Neural progenitor cell (in vitro differentiated cells): ENCODE results near the gene FAM32A. TPM values are rescaled to one million over a fixed set of nuclear protein-coding genes. Genes with fewer than 3 reads are reported as not detected.

ENCODE experiments used
- DNase-seq: peaks from one replicate; pipeline ENCODE4 v3.0.0-alpha.2; 2016; ENCODE audit warnings: low spot score
- H2AFZ ChIP-seq: fragments of 200-600 bp; sonication (generic); replicated peaks from 2 replicates; pipeline ENCODE4 v1.6.1; 2016; ENCODE audit warnings: antibody characterized with exemption
- H3F3A ChIP-seq: fragments of 200-600 bp; sonication (generic); 2 replicates; pipeline ENCODE4 v1.6.1; 2016; ENCODE audit warnings: antibody characterized with exemption, low read depth
- H3K27ac ChIP-seq: fragments of 200-600 bp; sonication (generic); 2 replicates; pipeline ENCODE4 v1.5.1; 2016; ENCODE audit warnings: mild to moderate bottlenecking
- H3K27me3 ChIP-seq: fragments of 200-600 bp; sonication (generic); 2 replicates; pipeline ENCODE4 v1.6.1; 2016; ENCODE audit warnings: mild to moderate bottlenecking, moderate library complexity
- H3K36me3 ChIP-seq: fragments of 200-600 bp; sonication (generic); 2 replicates; pipeline ENCODE4 v1.5.1; 2016
- H3K4me1 ChIP-seq: fragments of 200-600 bp; sonication (generic); 2 replicates; pipeline ENCODE4 v1.6.1; 2016; ENCODE audit warnings: mixed run types
- H3K4me2 ChIP-seq: fragments of 200-600 bp; sonication (generic); 2 replicates; pipeline ENCODE4 v1.6.1; 2016
- H3K4me3 ChIP-seq: fragments of 200-600 bp; sonication (generic); 2 replicates; pipeline ENCODE4 v1.5.1; 2016
- H3K79me2 ChIP-seq: fragments of 200-600 bp; sonication (generic); 2 replicates; pipeline ENCODE4 v1.6.1; 2016; ENCODE audit warnings: low read depth
- H3K9ac ChIP-seq: fragments of 200-600 bp; sonication (generic); 2 replicates; pipeline ENCODE4 v1.6.1; 2016
- H3K9me3 ChIP-seq: fragments of 200-600 bp; sonication (generic); 2 replicates; pipeline ENCODE4 v1.5.1; 2016; ENCODE audit warnings: low read depth
- H4K20me1 ChIP-seq: fragments of 200-600 bp; sonication (generic); 2 replicates; pipeline ENCODE4 v1.6.1; 2016; ENCODE audit warnings: low read depth
- H3K27ac Mint-ChIP-seq: 3 replicates; pipeline ENCODE4 v1.8.0; 2021; ENCODE audit warnings: mixed read lengths
- H3K27me3 Mint-ChIP-seq: 2 replicates; pipeline ENCODE4 v1.8.0; 2022; ENCODE audit warnings: low read depth, mild to moderate bottlenecking, inconsistent platforms, moderate library complexity, mixed read lengths; ENCODE audit not compliant: insufficient read depth
- H3K36me3 Mint-ChIP-seq: 3 replicates; pipeline ENCODE4 v1.8.0; 2021; ENCODE audit warnings: mixed read lengths
- H3K4me1 Mint-ChIP-seq: 3 replicates; pipeline ENCODE4 v1.8.0; 2021; ENCODE audit warnings: mixed read lengths
- H3K4me3 Mint-ChIP-seq: 3 replicates; pipeline ENCODE4 v1.8.0; 2021; ENCODE audit warnings: mild to moderate bottlenecking, moderate library complexity, mixed read lengths
- H3K9me3 Mint-ChIP-seq: 3 replicates; pipeline ENCODE4 v1.8.0; 2020; ENCODE audit warnings: mixed read lengths
- CTCF ChIP-seq: fragments of 200-600 bp; sonication (generic); IDR thresholded peaks from 2 replicates; pipeline ENCODE4 v1.5.1; 2017; ENCODE audit warnings: antibody characterized with exemption, mild to moderate bottlenecking
- EZH2 ChIP-seq: fragments of 200-600 bp; sonication (generic); IDR thresholded peaks from 2 replicates; pipeline ENCODE4 v1.6.1; 2017; ENCODE audit warnings: antibody characterized with exemption, mild to moderate bottlenecking, moderate library complexity
- EZH2phosphoT487 ChIP-seq: fragments of 200-600 bp; sonication (generic); IDR thresholded peaks from 2 replicates; pipeline ENCODE4 v1.6.1; 2017; ENCODE audit warnings: antibody characterized with exemption
- total RNA-seq: library from RNA; depleted of rRNA; stranded (reverse); fragments of >200 nt; gene quantifications from 2 replicates; pipeline ENCODE4 v1.2.3, GENCODE V29; 2015; ENCODE audit warnings: low replicate concordance

The FAM32A gene
- total RNA-seq, 1 donor from 2014 or later, result 139 TPM

GRCh38 chr19:16155128-16155527 is 30.1 kb upstream of the FAM32A start:
- Histone ChIP-seq H4K20me1 (no peaks in the 10 kb centered on the region), H3K27ac (no peak overlapping the region), H3K4me1 (no peaks in the 10 kb centered on the region), H3K27me3 (no peaks in the 10 kb centered on the region), H3F3A (no peaks in the 10 kb centered on the region), H3K4me3 (no peak overlapping the region), H3K9ac (no peak overlapping the region), H3K4me2 (no peak overlapping the region), H3K79me2 (no peaks in the 10 kb centered on the region), H3K9me3 (no peaks in the 10 kb centered on the region), H3K36me3 (no peaks in the 10 kb centered on the region), H2AFZ (no peak overlapping the region)
- Mint-ChIP-seq H3K4me1 (no peaks in the 10 kb centered on the region), H3K27ac (no peak overlapping the region), H3K9me3 (no peaks in the 10 kb centered on the region), H3K4me3 (no peak overlapping the region), H3K36me3 (no peaks in the 10 kb centered on the region), H3K27me3 (peaks cover 5% of the 10 kb centered on the region)
- TF ChIP-seq EZH2 (no peak), EZH2phosphoT487 (no peak), CTCF (no peak)
- DNase-seq, result no peak

GRCh38 chr19:16156904-16157303 is 28.3 kb upstream of the FAM32A start:
- H3K36me3 Mint-ChIP-seq, result no peaks in the 10 kb centered on the region
- H4K20me1 ChIP-seq, result no peaks in the 10 kb centered on the region
- H3K4me1 ChIP-seq, result no peaks in the 10 kb centered on the region
- H3K9ac ChIP-seq, result no peak overlapping the region
- no peak overlapping the region for H2AFZ ChIP-seq
- H3K4me1 Mint-ChIP-seq, result no peaks in the 10 kb centered on the region
- H3K9me3 ChIP-seq, result no peaks in the 10 kb centered on the region
- H3K36me3 ChIP-seq, result no peaks in the 10 kb centered on the region
- no peak overlapping the region for H3K27ac Mint-ChIP-seq
- no peaks in the 10 kb centered on the region for H3K27me3 ChIP-seq
- H3K4me3 ChIP-seq, result no peak overlapping the region
- no peak overlapping the region for H3K27ac ChIP-seq
- TF ChIP-seq EZH2phosphoT487, result no peak
- TF ChIP-seq CTCF, result no peak
- TF ChIP-seq EZH2, result no peak
- no peaks in the 10 kb centered on the region for H3F3A ChIP-seq
- H3K4me2 ChIP-seq, result no peak overlapping the region
- peaks cover 5% of the 10 kb centered on the region for H3K27me3 Mint-ChIP-seq
- H3K79me2 ChIP-seq, result no peaks in the 10 kb centered on the region
- no peak overlapping the region for H3K4me3 Mint-ChIP-seq
- H3K9me3 Mint-ChIP-seq, result no peaks in the 10 kb centered on the region
- DNase-seq, result no peak

- Histone ChIP-seq H3K4me1 (no peaks in the 10 kb centered on the region), H3F3A (no peaks in the 10 kb centered on the region), H3K36me3 (no peaks in the 10 kb centered on the region), H4K20me1 (no peaks in the 10 kb centered on the region), H3K27ac (no peak overlapping the region), H3K79me2 (no peaks in the 10 kb centered on the region), H2AFZ (no peak overlapping the region), H3K9me3 (no peaks in the 10 kb centered on the region), H3K4me2 (no peak overlapping the region), H3K27me3 (no peaks in the 10 kb centered on the region), H3K4me3 (no peak overlapping the region), H3K9ac (no peak overlapping the region)
- Mint-ChIP-seq H3K4me1 (no peaks in the 10 kb centered on the region), H3K27ac (no peak overlapping the region), H3K4me3 (no peak overlapping the region), H3K27me3 (peaks cover 5% of the 10 kb centered on the region), H3K36me3 (no peaks in the 10 kb centered on the region), H3K9me3 (no peaks in the 10 kb centered on the region)
- no peak for DNase-seq
- TF ChIP-seq EZH2phosphoT487 (no peak), EZH2 (no peak), CTCF (no peak)
Measured at GRCh38 chr19:16157601-16158000, 27.6 kb upstream of the FAM32A start.
